IMR-90 (cell line): ENCODE data around the gene TMEM45A. TPM values are rescaled to one million over a fixed set of nuclear protein-coding genes. Genes with fewer than 3 reads are reported as not detected.

ENCODE experiments used
- ATAC-seq: fragments of 200-7000 bp; cut with Tn5 transposase; 2 replicates; pipeline ENCODE4 v1.9.1; 2020; ENCODE audit warnings: low read depth, mild to moderate bottlenecking, moderate library complexity
- BruUV-seq: library from RNA; stranded (reverse); fragments of 400-500 nt; replicated peaks from 2 replicates; lab custom pipeline; 2021; lab: Mats Ljungman, UMichigan
- CTCF ChIA-PET: fragments of 300-600 bp; formaldehyde crosslinking; extraction: SDS; loops from one replicate; lab custom pipeline; 2021; ENCODE audit warnings: antibody characterized with exemption; lab: Yijun Ruan, JAX
- POLR2A ChIA-PET: fragments of 300-600 bp; sonication (Branson Sonifier 250); formaldehyde crosslinking; loops from one replicate; lab custom pipeline; 2022; ENCODE audit warnings: antibody characterized with exemption; ENCODE audit not compliant: unreplicated experiment; lab: Charles Lee
- DNase-seq: peaks from one replicate; pipeline ENCODE4 v3.0.0; 2013
- H2AFZ ChIP-seq: replicated peaks from 2 replicates; pipeline ENCODE3; 2013; ENCODE audit warnings: low read length, mild to moderate bottlenecking; ENCODE audit not compliant: poor library complexity
- H2AK5ac ChIP-seq: 2 replicates; pipeline ENCODE4 v1.6.1; 2013; ENCODE audit warnings: low read depth, low read length, inconsistent platforms
- H2AK9ac ChIP-seq: replicated peaks from 2 replicates; pipeline ENCODE3; 2013; ENCODE audit warnings: mild to moderate bottlenecking, low read depth, low read length, moderate library complexity; ENCODE audit not compliant: poor library complexity
- H2BK120ac ChIP-seq: 2 replicates; pipeline ENCODE4 v1.6.1; 2013; ENCODE audit warnings: low read depth, low read length, inconsistent platforms
- H2BK15ac ChIP-seq: 3 replicates; pipeline ENCODE4 v1.6.1; 2013; ENCODE audit warnings: low read depth, low read length, inconsistent platforms
- H2BK20ac ChIP-seq: 2 replicates; pipeline ENCODE4 v1.6.1; 2013; ENCODE audit warnings: low read depth, mild to moderate bottlenecking, inconsistent platforms, low read length, moderate library complexity
- H2BK5ac ChIP-seq: 2 replicates; pipeline ENCODE4 v1.6.1; 2013; ENCODE audit warnings: mild to moderate bottlenecking, low read depth, low read length, inconsistent platforms; ENCODE audit not compliant: poor library complexity, severe bottlenecking
- H3K14ac ChIP-seq: replicated peaks from 2 replicates; pipeline ENCODE4 v1.6.1; 2013; ENCODE audit warnings: low read depth, low read length, inconsistent platforms
- H3K18ac ChIP-seq: 2 replicates; pipeline ENCODE4 v1.6.1; 2013; ENCODE audit warnings: low read depth, low read length, control low read depth
- H3K23ac ChIP-seq: 2 replicates; pipeline ENCODE4 v1.6.1; 2013; ENCODE audit warnings: low read depth, low read length, inconsistent platforms
- H3K27ac ChIP-seq: 2 replicates; pipeline ENCODE4 v1.5.1; 2013; ENCODE audit warnings: mild to moderate bottlenecking, control low read depth, low read length; ENCODE audit not compliant: insufficient read depth
- H3K27me3 ChIP-seq: 2 replicates; pipeline ENCODE4 v1.6.1; 2013; ENCODE audit warnings: low read length; ENCODE audit not compliant: control insufficient read depth, insufficient read depth
- H3K36me3 ChIP-seq: 2 replicates; pipeline ENCODE4 v1.6.1; 2013; ENCODE audit warnings: low read length, mixed read lengths; ENCODE audit not compliant: control insufficient read depth, insufficient read depth
- H3K4ac ChIP-seq: 2 replicates; pipeline ENCODE4 v1.6.1; 2013; ENCODE audit warnings: low read depth, low read length, inconsistent platforms
- H3K4me1 ChIP-seq: 2 replicates; pipeline ENCODE4 v1.6.1; 2013; ENCODE audit warnings: low read length, mixed read lengths; ENCODE audit not compliant: control insufficient read depth, insufficient read depth
- H3K4me2 ChIP-seq: 2 replicates; pipeline ENCODE4 v1.6.1; 2013; ENCODE audit warnings: low read depth, mild to moderate bottlenecking, control low read depth, low read length, moderate library complexity
- H3K4me3 ChIP-seq: 2 replicates; pipeline ENCODE4 v1.5.1; 2013; ENCODE audit warnings: low read depth, mild to moderate bottlenecking, control low read depth, low read length, moderate library complexity; ENCODE audit not compliant: insufficient read depth
- H3K56ac ChIP-seq: 2 replicates; pipeline ENCODE4 v1.6.1; 2013; ENCODE audit warnings: low read length, inconsistent platforms; ENCODE audit not compliant: insufficient read depth; ENCODE audit errors: extremely low read depth
- H3K79me1 ChIP-seq, 2 experiments: 2 replicates each; pipeline ENCODE4 v1.6.1; 2013; ENCODE audit warnings: low read length in 2 of 2, inconsistent platforms in 1 of 2, low read depth in 1 of 2
- H3K9ac ChIP-seq: 2 replicates; pipeline ENCODE4 v1.6.1; 2013; ENCODE audit warnings: low read depth, low read length, control low read depth
- H3K9me1 ChIP-seq: 2 replicates; pipeline ENCODE4 v1.6.1; 2013; ENCODE audit warnings: low read length, inconsistent platforms; ENCODE audit not compliant: insufficient read depth
- H3K9me3 ChIP-seq: 2 replicates; pipeline ENCODE4 v1.6.1; 2013; ENCODE audit warnings: low read length; ENCODE audit not compliant: control insufficient read depth, insufficient read depth
- H4K20me1 ChIP-seq: 2 replicates; pipeline ENCODE4 v1.6.1; 2013; ENCODE audit warnings: low read length, inconsistent platforms; ENCODE audit not compliant: insufficient read depth
- H4K5ac ChIP-seq: 2 replicates; pipeline ENCODE4 v1.6.1; 2013; ENCODE audit warnings: mild to moderate bottlenecking, low read depth, low read length, control low read depth
- H4K8ac ChIP-seq, 2 experiments: 2 replicates each; pipeline ENCODE4 v1.6.1; 2013; ENCODE audit warnings: low read depth in 2 of 2, low read length in 2 of 2, control low read depth in 1 of 2, inconsistent platforms in 1 of 2
- H4K91ac ChIP-seq: 2 replicates; pipeline ENCODE4 v1.6.1; 2013; ENCODE audit warnings: low read depth, low read length, inconsistent platforms; ENCODE audit not compliant: insufficient read depth
- BHLHE40 ChIP-seq: fragments of 150-350 bp; IDR thresholded peaks from 2 replicates; pipeline ENCODE4 v1.6.1; 2016; ENCODE audit warnings: mild to moderate bottlenecking, low read depth, low read length
- CEBPB ChIP-seq: IDR thresholded peaks from 2 replicates; pipeline ENCODE4 v1.6.1; 2012; ENCODE audit warnings: low read depth, low read length, improper control_type of control experiment
- CHD1 ChIP-seq: IDR thresholded peaks from 2 replicates; pipeline ENCODE4 v1.6.1; 2012; ENCODE audit warnings: low read depth, low read length, improper control_type of control experiment
- CTCF ChIP-seq: conservative IDR thresholded peaks from 2 replicates; pipeline ENCODE4 v1.5.1; 2012; ENCODE audit warnings: mild to moderate bottlenecking, low read depth, low read length, improper control_type of control experiment
- ELK1 ChIP-seq: fragments of 150-350 bp; IDR thresholded peaks from 2 replicates; pipeline ENCODE4 v1.6.1; 2016; ENCODE audit warnings: low read depth, mild to moderate bottlenecking, low read length, moderate library complexity, borderline replicate concordance
- FOS ChIP-seq: fragments of 150-350 bp; IDR thresholded peaks from 2 replicates; pipeline ENCODE4 v1.6.1; 2016; ENCODE audit warnings: low read depth, low read length
- MAFK ChIP-seq: IDR thresholded peaks from 2 replicates; pipeline ENCODE4 v1.6.1; 2012; ENCODE audit warnings: low read depth, low read length, improper control_type of control experiment
- MAZ ChIP-seq: IDR thresholded peaks from 2 replicates; pipeline ENCODE4 v1.6.1; 2012; ENCODE audit warnings: low read depth, mild to moderate bottlenecking, low read length, improper control_type of control experiment, moderate library complexity, borderline replicate concordance
- MXI1 ChIP-seq: IDR thresholded peaks from 2 replicates; pipeline ENCODE4 v1.6.1; 2012; ENCODE audit warnings: low read depth, mild to moderate bottlenecking, low read length, moderate library complexity, borderline replicate concordance
- NFE2L2 ChIP-seq: fragments of 150-350 bp; IDR thresholded peaks from 2 replicates; pipeline ENCODE4 v1.6.1; 2016; ENCODE audit warnings: low read depth, mild to moderate bottlenecking, low read length
- POLR2A ChIP-seq: IDR thresholded peaks from 2 replicates; pipeline ENCODE4 v1.6.1; 2012; ENCODE audit warnings: mild to moderate bottlenecking, low read depth, low read length
- RAD21 ChIP-seq: IDR thresholded peaks from 2 replicates; pipeline ENCODE4 v1.6.1; 2012; ENCODE audit warnings: low read length, improper control_type of control experiment
- RCOR1 ChIP-seq: IDR thresholded peaks from 2 replicates; pipeline ENCODE4 v1.6.1; 2012; ENCODE audit warnings: mild to moderate bottlenecking, low read length, improper control_type of control experiment; ENCODE audit not compliant: insufficient replicate concordance
- RFX5 ChIP-seq: IDR thresholded peaks from 2 replicates; pipeline ENCODE4 v1.8.0; 2012; ENCODE audit warnings: low read depth, mild to moderate bottlenecking, low read length, moderate library complexity
- SMC3 ChIP-seq: fragments of 150-350 bp; IDR thresholded peaks from 2 replicates; pipeline ENCODE4 v1.6.1; 2016; ENCODE audit warnings: low read depth, mild to moderate bottlenecking, antibody characterized with exemption, low read length, moderate library complexity
- USF2 ChIP-seq: fragments of 150-350 bp; IDR thresholded peaks from 2 replicates; pipeline ENCODE4 v1.6.1; 2017; ENCODE audit warnings: mild to moderate bottlenecking, antibody characterized with exemption, low read length, low read depth
- WGBS, 2 experiments: methylation state at CpG; one replicate each; pipeline versions ENCODE4 v1.1.5 to v1.1.7; 2013; ENCODE audit warnings: missing lambda C conversion rate in 2 of 2; ENCODE audit not compliant: insufficient read length in 1 of 2; ENCODE audit errors: extremely low coverage in 2 of 2; 5-methylcytosine and 5-hydroxymethylcytosine counted together
- dilution Hi-C: fragments of 300-500 bp; cut with HindIII; formaldehyde crosslinking; loops from one replicate; pipeline ENCODE4 v1.14.3; 2018; ENCODE audit warnings: low sequenced_read_pairs; ENCODE audit not compliant: unreplicated experiment
- in situ Hi-C: fragments of 300-500 bp; cut with MboI; formaldehyde crosslinking; loops from 3 replicates; pipeline ENCODE4 v1.14.3; 2019; ENCODE audit warnings: low sequenced_read_pairs, inconsistent platforms, mixed read lengths
- intact Hi-C: fragments of 100-400 bp; cut with micrococcal nuclease; formaldehyde crosslinking; loops from 2 replicates; pipeline ENCODE4 v1.10.0; 2022
- polyA plus RNA-seq, 3 experiments: library from polyadenylated mRNA; depleted of rRNA; stranded (reverse); fragments of >200 nt; gene quantifications; 2 replicates each; pipeline ENCODE4 v1.2.3, GENCODE V29; 2012; ENCODE audit warnings: low replicate concordance in 1 of 3
- total RNA-seq: library from RNA; depleted of rRNA; stranded (reverse); fragments of >200 nt; gene quantifications from 2 replicates; pipeline ENCODE4 v1.2.3, GENCODE V29; 2012

TMEM45A gene
- total and polyA plus RNA-seq, 2 of the 4 experiments (the other 2 are of a cell fraction), result 13.6 to 21.7 TPM

GRCh38 chr3:100457811-100458210, 34.6 kb upstream of the TMEM45A start:
- POLR2A ChIA-PET, result no interaction called here
- no peak overlapping the region for H4K5ac ChIP-seq
- dilution Hi-C loops, result no loop called here

More at GRCh38 chr3:100457811-100458210, 34.6 kb upstream of the TMEM45A start:
- H3K23ac ChIP-seq, result no peak overlapping the region
- no peak overlapping the region for H2AFZ ChIP-seq
- no peak overlapping the region for H3K4me3 ChIP-seq
- no CpG with 5 or more reads among the region's 1 CpG for WGBS, 2 experiments
- H4K20me1 ChIP-seq, result no peaks in the 10 kb centered on the region
- no peak overlapping the region for H2BK120ac ChIP-seq
- no peak overlapping the region for H4K8ac ChIP-seq
- H3K9ac ChIP-seq, result no peak overlapping the region
- no peaks in the 10 kb centered on the region for H3K9me3 ChIP-seq
- no peak overlapping the region for H3K14ac ChIP-seq
- no peaks in the 10 kb centered on the region for H3K9me1 ChIP-seq
- no peak for TF ChIP-seq BHLHE40
- no peak for TF ChIP-seq MAFK
- no peak for TF ChIP-seq RAD21
- TF ChIP-seq NFE2L2, result no peak
- TF ChIP-seq CHD1, result no peak
- no peak for TF ChIP-seq CEBPB
- TF ChIP-seq MAZ, result no peak
- no peak for TF ChIP-seq POLR2A
- TF ChIP-seq RFX5, result no peak
- TF ChIP-seq SMC3, result no peak
- TF ChIP-seq RCOR1, result no peak
- no peak for TF ChIP-seq ELK1
- TF ChIP-seq CTCF, result no peak
- TF ChIP-seq MXI1, result no peak
- TF ChIP-seq FOS, result no peak
- TF ChIP-seq USF2, result no peak
- no peak overlapping the region for H3K27ac ChIP-seq
- intact Hi-C loops, result no loop called here
- CTCF ChIA-PET, result no interaction called here
- in situ Hi-C loops, result no loop called here
- no peak overlapping the region for H3K56ac ChIP-seq
- no TSS peak for BruUV-seq
- no peak overlapping the region for H2AK9ac ChIP-seq
- no peaks in the 10 kb centered on the region for H3K36me3 ChIP-seq
- no peak overlapping the region for H2AK5ac ChIP-seq
- H4K91ac ChIP-seq, result no peak overlapping the region
- no peaks in the 10 kb centered on the region for H3K4me1 ChIP-seq
- H2BK20ac ChIP-seq, result no peak overlapping the region
- no peaks in the 10 kb centered on the region for H3K79me1 ChIP-seq
- no peak overlapping the region for H3K4ac ChIP-seq
- DNase-seq, result no peak
- no peak overlapping the region for H3K18ac ChIP-seq
- no peak overlapping the region for H2BK15ac ChIP-seq
- H2BK5ac ChIP-seq, result no peak overlapping the region
- no peak overlapping the region for H3K4me2 ChIP-seq
- ATAC-seq, result no peak
- H3K27me3 ChIP-seq, result no peaks in the 10 kb centered on the region
